NCI-H1436 treated with DMSO at 0.1 percent for 48 hours (cell line): ENCODE data around the gene RHD.
"Not testable (repeated sequence)": the region's sequence is repeated elsewhere in the genome, so short reads cannot be mapped to it uniquely, and the experiment has no call there.

Source experiments
- DNase-seq: peaks from one replicate; lab custom pipeline; 2025; lab: John Stamatoyannopoulos, UW

RHD gene

DNA sequence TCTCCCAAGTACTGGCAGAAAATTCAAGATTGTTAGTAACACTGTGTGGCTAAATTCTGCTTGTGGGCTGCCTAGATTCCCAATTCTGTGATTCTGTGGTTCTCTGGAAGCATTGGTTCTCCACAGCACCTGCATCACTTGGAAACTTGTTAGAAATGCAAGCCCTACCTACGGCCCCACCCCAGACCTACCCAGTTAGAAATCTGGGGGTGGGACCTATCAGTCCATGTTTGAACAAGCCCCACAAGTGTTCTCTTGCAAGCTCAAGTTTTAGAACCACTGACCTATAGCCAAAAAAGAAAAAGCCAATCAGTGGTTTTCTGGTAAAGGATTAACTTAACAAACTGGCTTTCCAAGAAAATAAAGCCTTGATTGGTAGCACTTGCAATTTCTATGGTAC lies 35.9 kb downstream of the RHD start:
- DNase-seq = not testable (repeated sequence)

DNA sequence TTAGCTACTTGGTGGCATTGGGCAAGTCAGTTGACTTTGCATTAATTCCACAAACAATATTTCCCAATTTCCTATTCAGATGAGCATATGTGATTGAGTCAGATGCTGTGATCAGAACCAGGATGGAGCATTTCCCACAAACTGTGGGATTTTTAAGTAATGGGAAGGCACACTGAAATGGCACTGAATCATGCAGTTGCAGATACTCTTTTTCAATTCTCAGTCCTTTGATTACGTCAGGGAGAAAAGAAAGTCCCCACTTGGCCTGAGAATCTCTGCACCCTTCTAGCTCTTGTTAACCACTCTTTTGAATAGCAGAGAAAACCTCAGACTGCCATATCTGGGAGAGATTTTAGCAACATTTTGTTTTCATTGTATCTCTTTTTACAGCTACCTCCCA lies 36.8 kb downstream of the RHD start:
- not testable (repeated sequence) for DNase-seq

DNA sequence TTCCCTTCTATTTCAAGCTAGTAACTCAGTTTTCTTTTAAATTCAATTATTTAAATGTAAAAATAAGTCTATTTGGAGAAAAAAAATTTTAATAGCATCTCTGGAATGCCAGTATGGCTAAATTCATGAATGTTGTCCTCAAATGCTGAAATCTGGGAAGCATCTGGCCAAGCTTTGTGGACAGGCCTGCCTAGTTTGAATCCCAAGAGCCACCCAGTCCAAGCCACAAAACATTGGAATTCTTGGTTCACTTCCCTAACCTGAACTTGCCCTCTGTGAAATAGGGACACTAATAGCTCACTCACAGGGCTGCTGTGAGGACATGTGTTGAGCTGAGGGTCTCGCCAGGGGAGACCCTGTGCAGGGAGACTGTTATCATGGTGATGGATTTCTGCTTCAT lies 37.2 kb downstream of the RHD start:
- DNase-seq = not testable (repeated sequence)

DNA sequence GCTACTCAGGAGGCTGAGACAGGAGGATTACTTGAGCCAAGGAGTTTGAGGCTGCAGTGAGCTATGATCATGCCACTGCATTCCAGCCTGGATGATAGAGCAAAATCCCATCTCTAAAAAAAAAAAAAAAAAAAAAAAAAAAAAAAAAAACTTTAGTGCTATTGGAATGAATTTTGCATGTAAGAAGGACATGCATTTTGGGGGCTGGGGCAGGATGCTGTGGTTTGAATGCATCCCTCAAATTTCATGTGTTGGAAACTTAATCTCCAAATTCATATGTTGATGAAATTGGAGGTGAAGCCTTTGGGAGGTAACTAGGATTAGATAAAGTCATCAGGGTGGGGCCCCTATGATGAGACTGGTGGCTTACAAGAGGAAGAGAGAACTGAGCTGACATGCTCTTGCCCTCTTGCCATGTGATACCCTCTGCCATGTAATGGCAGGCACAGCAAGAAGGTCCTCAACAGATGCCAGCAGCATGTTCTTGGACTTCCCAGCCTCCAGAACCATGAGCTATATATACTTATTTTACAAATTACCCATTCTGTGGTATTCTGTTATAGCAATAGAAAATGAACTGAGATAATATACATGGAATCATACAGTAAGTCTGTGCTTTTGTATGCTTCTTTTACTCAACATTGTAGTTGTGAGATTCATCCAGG lies 40.6 kb downstream of the RHD start:
- not testable (repeated sequence) for DNase-seq

DNA sequence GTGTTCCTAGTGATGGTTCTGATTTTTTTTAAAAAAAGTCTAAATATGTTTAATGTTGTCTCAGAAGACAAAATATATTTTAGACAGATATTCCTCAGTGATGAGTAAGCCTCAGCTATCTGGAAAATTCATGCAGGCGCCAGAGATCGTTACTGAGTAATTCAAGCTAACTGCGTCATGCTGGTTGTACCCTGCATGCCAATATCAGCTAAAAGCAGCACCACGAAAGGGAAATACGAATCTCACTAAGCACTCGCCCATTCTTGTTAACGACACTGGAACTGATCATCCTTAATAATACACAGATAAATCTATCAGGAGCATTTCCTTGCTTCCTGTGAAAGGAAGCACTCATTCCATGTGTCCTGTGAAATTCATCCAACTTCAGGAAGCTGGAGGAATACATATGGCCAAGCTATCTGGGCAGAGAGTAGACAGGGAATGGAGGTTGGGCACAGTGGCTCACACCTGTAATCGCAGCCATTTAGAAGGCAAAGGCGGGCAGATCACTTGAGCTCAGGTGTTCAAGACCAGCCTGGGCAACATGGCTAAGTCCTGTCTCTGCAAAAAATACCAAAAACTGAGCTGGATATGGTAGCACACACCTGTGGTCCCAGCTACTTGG lies 48.1 kb downstream of the RHD start:
- not testable (repeated sequence) for DNase-seq

DNA sequence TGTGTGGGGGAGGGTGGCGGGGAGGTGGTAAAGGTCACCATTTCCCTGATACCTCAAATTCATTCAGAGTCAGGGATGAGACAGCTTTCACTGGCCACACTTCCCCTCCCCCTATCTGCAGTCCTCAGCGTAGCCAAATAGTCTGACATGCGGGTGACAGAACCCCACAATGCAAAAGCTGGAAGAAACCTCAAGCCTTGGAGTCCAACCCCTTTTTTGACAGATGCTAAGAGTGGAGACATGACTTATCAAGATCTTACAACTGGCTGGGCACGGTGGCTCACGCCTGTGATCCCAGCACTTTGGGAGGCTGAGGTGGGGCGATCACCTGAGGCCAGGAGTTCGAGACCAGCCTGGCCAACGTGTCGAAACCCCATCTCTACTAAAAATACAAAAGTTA lies 49.8 kb downstream of the RHD start:
- not testable (repeated sequence) for DNase-seq

DNA sequence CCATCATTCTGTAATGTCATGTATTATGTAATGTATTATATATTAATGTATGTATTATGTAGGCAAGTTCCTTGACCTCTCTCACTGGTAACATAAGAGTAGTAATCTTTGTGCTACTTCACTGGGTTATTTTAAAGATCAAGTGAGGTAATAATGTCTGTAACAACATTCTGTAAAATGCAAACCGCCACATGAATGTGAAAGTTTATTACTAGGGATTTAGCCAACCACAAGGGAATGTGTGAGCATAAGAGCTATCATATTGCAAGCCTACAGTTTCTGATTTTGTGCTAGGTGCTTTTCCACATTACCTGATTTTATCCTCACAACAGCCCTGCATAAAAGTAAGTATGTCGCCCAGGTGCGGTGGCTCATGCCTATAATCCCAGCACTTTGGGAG lies 52.1 kb downstream of the RHD start:
- not testable (repeated sequence) for DNase-seq

DNA sequence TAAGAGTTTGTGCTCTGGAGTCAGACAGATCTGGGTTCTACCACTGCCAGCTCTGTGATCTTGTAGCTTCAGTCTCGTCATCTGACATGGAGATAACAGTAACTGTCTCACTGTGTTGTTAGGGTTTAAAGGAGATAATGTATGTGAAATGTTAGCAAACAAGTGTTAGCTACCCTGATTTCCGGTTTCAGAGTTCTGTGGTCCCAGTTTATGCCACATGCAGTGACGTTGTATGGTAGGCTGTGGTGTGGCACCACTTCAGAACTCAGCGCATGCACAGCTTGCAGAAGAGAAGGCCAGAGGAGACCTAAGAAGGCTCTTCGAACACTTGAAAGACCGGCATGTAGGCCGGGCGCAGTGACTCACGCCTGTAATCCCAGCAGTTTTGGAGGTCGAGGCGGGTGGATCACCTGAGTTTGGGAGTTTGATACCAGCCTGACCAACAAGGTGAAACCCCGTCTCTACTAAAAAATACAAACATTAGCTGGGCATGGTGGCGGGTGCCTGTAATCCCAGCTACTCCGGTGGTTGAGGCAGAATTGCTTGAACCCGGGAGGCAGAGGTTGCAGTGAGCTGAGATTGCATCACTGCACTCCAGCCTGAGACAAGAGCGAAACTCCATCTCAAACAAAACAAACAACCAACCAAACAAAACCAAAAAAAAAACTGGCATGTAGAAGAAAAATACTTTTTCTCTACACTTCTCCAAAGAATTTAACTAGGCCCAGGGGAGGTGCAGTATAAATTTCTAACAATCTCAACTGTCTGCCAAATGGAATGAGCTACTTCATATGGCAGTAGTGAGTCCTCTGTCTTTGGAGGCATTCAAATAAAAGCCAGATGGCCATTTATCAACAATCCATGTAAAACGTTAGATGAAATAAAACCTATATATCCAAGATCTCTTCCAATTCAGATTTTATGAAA lies 55.8 kb downstream of the RHD start:
- DNase-seq = not testable (repeated sequence)

DNA sequence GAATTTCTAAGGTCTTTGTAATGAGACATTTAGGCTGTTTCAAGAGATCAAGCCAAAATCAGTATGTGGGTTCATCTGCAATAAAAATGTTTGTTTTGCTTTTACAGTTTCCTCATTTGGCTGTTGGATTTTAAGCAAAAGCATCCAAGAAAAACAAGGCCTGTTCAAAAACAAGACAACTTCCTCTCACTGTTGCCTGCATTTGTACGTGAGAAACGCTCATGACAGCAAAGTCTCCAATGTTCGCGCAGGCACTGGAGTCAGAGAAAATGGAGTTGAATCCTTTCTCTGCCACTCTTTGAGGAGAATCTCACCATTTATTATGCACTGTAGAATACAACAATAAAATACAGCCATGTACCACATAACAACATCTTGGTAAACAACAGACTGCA lies 56.5 kb downstream of the RHD start:
- not testable (repeated sequence) for DNase-seq

DNA sequence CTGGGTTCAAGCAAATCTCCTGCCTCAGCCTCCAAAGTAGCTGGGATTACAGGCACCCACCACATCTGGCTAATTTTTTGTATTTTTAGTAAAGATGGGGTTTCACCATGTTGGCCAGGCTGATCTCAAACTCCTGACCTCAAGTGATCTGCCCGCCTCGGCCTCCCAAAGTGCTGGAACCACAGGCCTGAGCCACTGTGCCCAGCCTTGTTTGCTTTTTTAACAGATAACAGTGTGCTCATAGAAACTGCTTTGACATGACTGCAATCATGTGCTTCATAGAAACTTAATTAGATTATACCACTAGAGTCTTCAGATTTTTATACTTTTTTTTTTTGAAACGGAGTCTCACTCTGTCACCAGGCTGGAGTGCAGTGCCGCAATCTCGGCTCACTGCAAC lies 57.0 kb downstream of the RHD start:
- not testable (repeated sequence) for DNase-seq

DNA sequence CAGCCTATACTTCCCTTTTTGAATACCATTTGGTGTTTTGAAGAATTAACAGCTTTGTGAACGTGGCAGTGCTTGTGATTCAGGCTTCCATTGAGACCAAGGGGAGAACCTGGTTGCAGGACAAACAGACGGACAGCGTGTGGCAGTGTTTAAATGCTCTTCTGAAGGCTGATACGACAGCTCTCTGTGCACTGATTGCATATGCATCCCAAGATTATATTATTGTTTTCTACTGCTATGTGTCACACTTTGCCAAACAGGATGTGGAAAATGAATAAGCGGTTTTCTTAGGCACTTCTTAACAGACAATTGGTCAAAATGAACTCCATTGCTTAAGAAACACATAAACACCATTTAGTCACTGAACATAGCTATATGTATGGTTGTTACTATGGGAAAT lies 57.6 kb downstream of the RHD start:
- not testable (repeated sequence) for DNase-seq

DNA sequence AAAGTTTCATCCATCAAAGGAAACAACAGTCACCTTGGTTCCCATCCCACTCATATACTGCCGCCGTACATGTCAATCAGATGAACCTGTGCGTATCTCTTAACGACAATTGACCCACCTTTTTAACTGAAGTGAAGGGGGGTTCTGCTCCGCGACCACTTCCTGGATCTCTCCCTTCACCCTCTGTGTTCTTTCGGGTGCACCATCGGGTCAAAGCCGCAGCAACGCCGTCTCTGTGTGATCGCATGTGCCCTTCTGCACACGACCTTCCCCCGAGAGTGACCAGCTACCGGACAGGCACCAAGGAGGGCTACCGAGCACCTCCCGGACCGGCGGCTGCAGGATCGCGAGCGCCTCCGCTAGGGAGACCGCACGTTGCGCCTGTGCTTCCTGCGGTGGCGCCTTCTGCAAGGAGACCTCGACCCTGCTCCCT lies 64.6 kb downstream of the RHD start:
- DNase-seq = not testable (repeated sequence)

DNA sequence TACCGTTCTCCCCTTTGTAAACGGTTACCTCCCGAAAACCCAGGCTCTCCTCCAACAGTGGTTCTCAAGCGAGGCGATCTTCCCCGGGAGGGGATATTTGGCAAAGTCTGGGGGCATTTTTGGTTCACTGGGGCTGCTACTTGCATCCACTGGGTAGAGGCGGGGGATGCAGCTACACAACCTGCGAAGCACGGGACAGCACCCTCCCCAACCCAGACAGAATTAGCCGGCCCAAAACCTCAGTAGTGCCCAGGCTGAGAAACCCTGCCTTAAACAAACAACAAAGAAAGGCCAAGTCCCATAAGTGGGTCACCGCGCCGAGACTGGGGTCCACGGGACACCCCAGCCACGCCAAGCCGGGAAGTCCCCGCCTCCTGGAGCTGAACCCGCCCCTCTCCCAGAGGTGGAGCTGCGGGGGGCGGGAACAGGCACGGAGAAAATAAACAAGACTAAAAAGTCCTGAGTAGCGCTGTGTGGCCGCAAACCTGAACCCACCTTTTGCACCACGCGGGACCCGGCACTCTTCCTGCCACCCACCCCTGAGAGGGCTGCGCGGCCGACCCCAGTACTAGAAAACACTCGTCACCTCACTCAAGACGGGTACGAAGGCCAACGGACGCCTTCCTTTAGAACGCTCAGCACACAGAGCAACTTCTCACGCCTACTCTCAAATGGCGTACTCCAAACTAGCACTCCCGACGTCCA lies 65.3 kb downstream of the RHD start:
- DNase-seq = not testable (repeated sequence)

DNA sequence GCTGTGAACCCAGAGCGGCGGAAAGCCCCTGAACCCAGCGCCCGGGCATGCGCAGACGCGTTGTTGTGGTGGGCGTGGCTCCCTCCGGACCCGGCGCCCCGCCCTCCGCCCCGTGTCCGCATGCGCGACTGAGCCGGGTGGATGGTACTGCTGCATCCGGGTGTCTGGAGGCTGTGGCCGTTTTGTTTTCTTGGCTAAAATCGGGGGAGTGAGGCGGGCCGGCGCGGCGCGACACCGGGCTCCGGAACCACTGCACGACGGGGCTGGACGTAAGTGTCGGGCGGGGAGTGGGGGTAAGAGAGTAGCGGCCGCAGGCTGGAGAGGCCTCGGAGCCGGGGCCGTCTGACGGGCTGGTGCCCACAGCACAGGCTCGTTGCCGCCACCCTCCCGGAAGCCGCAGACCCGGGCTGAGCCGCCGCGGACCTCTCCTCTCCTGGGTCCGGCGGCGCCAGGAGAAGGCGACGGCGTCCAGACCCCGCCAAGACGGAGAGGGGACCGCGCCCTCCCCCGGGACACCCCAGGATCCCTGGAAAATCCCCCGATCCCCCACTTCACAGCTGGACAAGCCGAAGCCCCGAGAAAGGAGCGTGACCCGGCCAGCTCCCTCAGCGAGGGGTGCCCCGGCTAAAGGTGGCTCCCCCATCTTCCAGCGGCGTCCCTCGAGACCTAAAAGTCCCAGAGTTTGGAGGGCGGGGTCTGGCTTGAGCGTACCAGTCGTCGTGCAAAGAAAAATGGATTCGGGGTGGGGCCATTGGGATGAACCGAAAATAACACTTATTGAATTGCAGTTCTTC lies 66.1 kb downstream of the RHD start, which contains the start of gene TMEM50A:
TSS of gene TMEM50A (plus strand) at position 147 of the 794 bp plus-strand sequence. CDS start 2,153 bp downstream, outside the sequence.
- DNase-seq = no peak

DNA sequence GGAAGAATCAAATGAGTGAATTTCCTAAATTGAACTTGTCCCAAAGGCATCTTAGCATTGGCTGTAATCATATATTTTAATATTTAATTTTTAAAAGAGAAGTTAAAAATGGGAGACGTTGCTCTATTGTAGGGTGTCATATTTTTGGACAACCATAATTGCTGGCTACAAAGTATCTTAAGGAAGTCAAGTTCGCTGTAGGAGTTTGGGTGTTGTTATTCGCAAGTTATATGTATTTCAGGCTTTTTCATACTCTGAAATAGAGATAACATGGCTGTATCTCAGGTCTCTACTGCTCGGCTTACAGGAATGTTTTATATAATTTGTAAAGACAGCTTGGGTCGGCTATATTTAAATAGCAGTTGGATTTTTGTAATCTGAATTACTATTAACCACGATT lies 66.7 kb downstream of the RHD start:
- no peak for DNase-seq

DNA sequence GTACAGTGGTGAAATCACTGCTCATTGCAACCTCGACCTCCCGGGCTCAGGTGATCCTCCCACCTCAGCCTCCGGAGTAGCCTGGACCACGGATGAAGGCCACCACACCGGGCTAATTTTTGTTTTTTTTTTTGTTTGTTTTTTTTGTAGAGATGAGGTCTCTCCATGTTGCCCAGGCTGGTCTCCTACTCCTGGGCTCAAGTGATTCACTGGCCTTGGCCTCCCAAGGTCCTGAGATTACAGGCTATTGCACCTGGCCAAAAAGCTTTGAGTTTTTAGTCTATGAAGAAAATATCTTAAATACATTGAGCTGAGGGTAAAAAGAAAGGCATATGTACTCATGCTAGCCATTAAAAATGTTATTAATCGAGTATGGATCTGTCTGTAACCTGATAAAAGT lies 69.4 kb downstream of the RHD start:
- no peak for DNase-seq

DNA sequence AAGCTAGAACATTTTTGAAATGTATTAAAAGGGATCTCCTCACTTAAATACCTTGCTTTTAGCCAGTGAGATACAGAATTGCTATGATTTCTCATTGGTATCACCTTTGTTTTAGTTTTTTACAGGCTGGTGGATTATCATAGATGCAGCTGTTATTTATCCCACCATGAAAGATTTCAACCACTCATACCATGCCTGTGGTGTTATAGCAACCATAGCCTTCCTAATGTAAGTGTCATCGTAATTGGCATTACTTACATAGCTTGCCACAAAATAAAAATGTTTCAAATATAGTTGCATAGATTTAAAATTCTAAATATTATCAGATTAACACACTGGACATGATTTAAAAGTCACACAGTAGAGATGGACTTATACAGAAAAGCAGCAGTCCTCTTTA lies 70.5 kb downstream of the RHD start:
- DNase-seq = no peak

DNA sequence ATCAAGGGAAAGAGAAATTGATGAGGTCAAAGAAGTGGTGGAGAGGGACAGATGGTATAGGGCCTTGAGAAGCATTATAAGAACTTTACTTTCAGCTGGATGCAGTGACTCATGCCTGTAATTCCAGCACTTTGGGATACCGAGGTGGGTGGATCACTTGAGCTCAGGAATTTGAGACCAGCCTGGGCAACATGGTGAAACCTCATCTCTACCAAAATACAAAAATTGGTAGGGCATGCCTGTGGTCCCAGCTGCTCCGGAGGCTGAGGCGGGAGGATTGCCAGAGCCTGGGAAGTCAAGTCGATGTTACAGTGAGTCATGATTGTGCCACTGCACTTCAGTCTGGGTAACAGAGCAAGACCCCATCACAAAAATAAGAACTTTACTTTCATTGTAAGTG lies 71.6 kb downstream of the RHD start:
- no peak for DNase-seq

DNA sequence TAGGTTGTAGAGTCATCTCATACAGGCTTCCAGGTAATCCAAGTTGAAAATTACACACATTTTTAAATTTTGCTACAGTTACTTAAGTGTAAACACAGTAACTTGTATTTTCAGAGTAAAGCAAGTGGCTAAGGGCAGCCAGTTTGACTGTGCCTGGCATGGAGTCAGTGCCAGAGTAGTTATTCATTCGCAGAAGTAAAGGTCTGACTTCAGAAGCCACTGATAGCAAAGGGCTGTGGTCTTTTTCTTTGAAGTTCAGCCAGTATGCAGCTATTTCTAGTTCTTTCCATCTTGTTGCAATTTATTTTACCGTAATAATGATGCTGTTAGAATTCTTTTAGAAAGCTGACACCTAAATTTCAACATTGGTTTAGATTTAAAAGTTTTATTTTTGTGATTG lies 75.2 kb downstream of the RHD start:
- no peak for DNase-seq

DNA sequence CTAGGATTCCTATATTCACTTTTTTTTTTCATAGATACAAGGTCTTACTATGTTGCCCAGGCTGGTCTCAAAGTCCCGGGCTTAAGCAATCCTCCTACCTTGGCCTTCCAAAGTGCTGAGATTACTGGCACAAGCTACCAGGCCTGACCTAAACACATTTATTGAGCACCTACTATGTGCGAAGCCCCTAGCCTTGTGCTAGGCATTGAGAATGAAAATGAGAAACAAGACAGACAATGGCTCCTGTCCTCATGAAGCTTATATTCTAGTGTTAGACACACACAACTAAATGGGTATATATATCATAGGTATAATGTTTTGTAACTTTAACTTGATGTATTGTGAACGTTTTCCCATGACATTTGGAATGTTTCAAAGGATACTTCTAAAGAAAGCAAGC lies 77.3 kb downstream of the RHD start:
- no peak for DNase-seq

DNA sequence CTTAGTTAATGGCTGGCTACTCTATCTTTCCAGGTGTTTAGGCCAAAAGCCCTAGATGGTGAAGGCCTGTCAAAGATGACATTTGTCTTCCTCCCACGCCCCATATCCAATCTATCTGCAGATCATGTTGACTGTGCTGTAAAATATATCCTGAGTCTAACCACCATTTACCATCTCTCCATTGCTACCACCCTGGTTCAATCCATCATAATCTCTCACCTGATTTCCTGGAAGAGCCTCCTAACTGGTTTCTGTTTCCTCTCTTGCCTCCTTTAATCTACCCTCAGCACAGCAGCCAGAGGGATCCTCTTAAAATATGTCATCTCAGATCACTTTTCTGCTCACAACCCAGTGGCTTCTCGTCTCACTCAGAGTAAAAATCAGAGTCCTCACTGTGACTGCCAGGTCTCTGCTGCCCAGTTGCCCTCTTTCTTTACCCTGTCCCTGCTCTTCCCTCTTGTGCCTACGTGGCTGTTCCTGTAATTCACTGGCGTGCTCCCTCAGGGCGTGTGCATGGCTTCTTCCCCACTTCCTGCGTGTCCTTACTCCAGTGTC lies 83.6 kb downstream of the RHD start:
- no peak for DNase-seq
